Immature natural killer cell (primary cell): ENCODE data around the gene FPGT. TPM values are rescaled to one million over a fixed set of nuclear protein-coding genes. Genes with fewer than 3 reads are reported as not detected.
"Not testable (repeated sequence)": the region's sequence is repeated elsewhere in the genome, so short reads cannot be mapped to it uniquely, and the experiment has no call there.

Source experiments
- DNase-seq, 3 donors: peaks; one replicate each; pipeline ENCODE4 v3.0.0; 2022; ENCODE audit warnings: mixed read lengths in 1 of 3
- H3K27ac Mint-ChIP-seq, 6 donors: one replicate each; pipeline ENCODE4 v1.8.0; 2020; ENCODE audit warnings: mixed read lengths in 6 of 6, mild to moderate bottlenecking in 5 of 6, inconsistent platforms in 4 of 6, moderate library complexity in 3 of 6
- H3K27me3 Mint-ChIP-seq, 3 donors: one replicate each; pipeline ENCODE4 v1.8.0; 2020 to 2021; ENCODE audit warnings: low read depth in 3 of 3, mild to moderate bottlenecking in 3 of 3, mixed read lengths in 3 of 3, moderate library complexity in 3 of 3, inconsistent platforms in 1 of 3
- H3K36me3 Mint-ChIP-seq, 3 donors: one replicate each; pipeline ENCODE4 v1.8.0; 2020; ENCODE audit warnings: mixed read lengths in 3 of 3, inconsistent platforms in 2 of 3, mild to moderate bottlenecking in 2 of 3
- H3K4me1 Mint-ChIP-seq, 2 donors: one replicate each; pipeline ENCODE4 v1.8.0; 2020; ENCODE audit warnings: inconsistent platforms in 2 of 2, mild to moderate bottlenecking in 2 of 2, mixed read lengths in 2 of 2, moderate library complexity in 1 of 2
- H3K4me3 Mint-ChIP-seq, 5 donors: one replicate each; pipeline ENCODE4 v1.8.0; 2020; ENCODE audit warnings: mild to moderate bottlenecking in 5 of 5, mixed read lengths in 5 of 5, inconsistent platforms in 3 of 5, moderate library complexity in 3 of 5
- H3K9me3 Mint-ChIP-seq, 6 donors: one replicate each; pipeline ENCODE4 v1.8.0; 2020; ENCODE audit warnings: mild to moderate bottlenecking in 6 of 6, mixed read lengths in 6 of 6, inconsistent platforms in 4 of 6, moderate library complexity in 3 of 6
- polyA plus RNA-seq, 3 donors: library from polyadenylated mRNA; unstranded; fragments of 300-500 nt; fragmentation: Illumina TruSeq; gene quantifications; one replicate each; pipeline ENCODE4 v1.2.3, GENCODE V29; 2021

The FPGT gene
- polyA plus RNA-seq, 3 donors from 2014 or later, result 2.9 to 8.2 (median 6.5) TPM

DNA sequence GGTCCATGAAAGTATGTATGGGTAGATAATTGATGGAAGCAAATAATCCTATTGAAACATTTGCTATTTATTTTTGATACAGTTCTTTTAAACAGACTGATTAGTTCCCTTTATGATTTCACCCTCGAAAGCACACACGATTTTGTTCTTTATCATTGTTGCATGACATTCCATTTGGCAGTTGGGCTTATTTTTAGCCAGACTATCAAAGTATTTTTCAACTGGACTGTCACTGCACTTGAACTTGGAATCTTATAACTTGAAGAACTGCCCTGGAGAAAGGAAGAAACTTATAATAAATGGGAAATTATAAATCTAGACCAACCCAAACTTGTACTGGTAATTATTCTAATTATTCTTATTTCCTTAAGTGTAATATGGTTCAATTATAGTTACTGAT lies 37.1 kb downstream of the FPGT start, which contains the start of gene TNNI3K:
Gene TNNI3K (plus strand): TSS at position 235 of the 400 bp plus-strand sequence. CDS start 65 bp downstream, at position 300.
- H3K27me3 Mint-ChIP-seq, result no peaks in the 10 kb centered on the region
- H3K36me3 Mint-ChIP-seq, result peaks cover 0 to 4% (median 3%) of the 10 kb centered on the region in 3 donors
- no peak within 1 kb of the TSS for H3K4me3 Mint-ChIP-seq
- no peak within 1 kb of the TSS for H3K27ac Mint-ChIP-seq
- no peaks in the 10 kb centered on the region for H3K4me1 Mint-ChIP-seq
- no peak for DNase-seq
- H3K9me3 Mint-ChIP-seq, result peaks cover 5 to 12% (median 9%) of the 10 kb centered on the region in 6 donors

GRCh38 chr1:74236440-74236839 lies 38.4 kb downstream of the FPGT start:
- DNase-seq, result no peak
- no peak overlapping the region for H3K27ac Mint-ChIP-seq
- peaks cover 4 to 9% (median 6%) of the 10 kb centered on the region in 6 donors for H3K9me3 Mint-ChIP-seq
- peaks cover 0 to 4% (median 3%) of the 10 kb centered on the region in 3 donors for H3K36me3 Mint-ChIP-seq
- H3K4me1 Mint-ChIP-seq, result no peaks in the 10 kb centered on the region
- H3K27me3 Mint-ChIP-seq, result no peaks in the 10 kb centered on the region
- no peak overlapping the region for H3K4me3 Mint-ChIP-seq

- no peak overlapping the region for H3K4me3 Mint-ChIP-seq
- no peak for DNase-seq
- peaks cover 0 to 4% (median 3%) of the 10 kb centered on the region in 3 donors for H3K36me3 Mint-ChIP-seq
- no peak overlapping the region for H3K27ac Mint-ChIP-seq
- peaks cover 4 to 8% (median 6%) of the 10 kb centered on the region in 6 donors for H3K9me3 Mint-ChIP-seq
- no peaks in the 10 kb centered on the region for H3K27me3 Mint-ChIP-seq
- no peaks in the 10 kb centered on the region for H3K4me1 Mint-ChIP-seq
Measured at GRCh38 chr1:74237035-74237434, 39.0 kb downstream of the FPGT start.

DNA sequence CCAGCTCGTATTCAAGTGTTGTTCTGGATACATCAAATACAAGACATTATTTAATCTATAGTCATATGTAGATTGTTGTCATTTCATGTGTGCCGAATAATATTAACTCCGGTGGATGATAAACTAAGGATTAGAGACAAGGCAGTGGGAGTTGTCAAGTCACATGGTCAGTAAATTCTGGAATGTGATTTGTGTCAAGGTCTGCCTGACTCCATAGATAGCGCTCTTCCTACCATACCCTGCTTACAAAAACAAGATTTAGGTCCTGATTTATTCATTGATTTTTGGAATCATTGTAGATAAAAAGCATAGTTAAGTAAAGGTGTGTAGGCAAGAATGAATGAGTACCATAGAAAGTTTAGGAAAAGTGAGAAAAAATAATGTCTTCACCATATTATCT lies 39.7 kb downstream of the FPGT start:
- no peak for DNase-seq
- peaks cover 0 to 6% (median 3%) of the 10 kb centered on the region in 6 donors for H3K9me3 Mint-ChIP-seq
- H3K4me3 Mint-ChIP-seq, result no peak overlapping the region
- peaks cover 0 to 2% (median 0%) of the 10 kb centered on the region in 3 donors for H3K27me3 Mint-ChIP-seq
- no peak overlapping the region for H3K27ac Mint-ChIP-seq
- H3K36me3 Mint-ChIP-seq, result peaks cover 3 to 4% (median 3%) of the 10 kb centered on the region in 3 donors
- no peaks in the 10 kb centered on the region for H3K4me1 Mint-ChIP-seq

- Mint-ChIP-seq H3K4me1 (no peaks in the 10 kb centered on the region), H3K27ac (no peak overlapping the region), H3K9me3 (peaks cover 0 to 4% (median under 1%) of the 10 kb centered on the region in 6 donors), H3K36me3 (peaks cover 0 to 5% (median 0%) of the 10 kb centered on the region in 3 donors), H3K4me3 (no peak overlapping the region), H3K27me3 (peaks cover 0 to 4% (median 0%) of the 10 kb centered on the region in 3 donors)
- no peak for DNase-seq
Measured at GRCh38 chr1:74245168-74245772, 47.2 kb downstream of the FPGT start.

DNA sequence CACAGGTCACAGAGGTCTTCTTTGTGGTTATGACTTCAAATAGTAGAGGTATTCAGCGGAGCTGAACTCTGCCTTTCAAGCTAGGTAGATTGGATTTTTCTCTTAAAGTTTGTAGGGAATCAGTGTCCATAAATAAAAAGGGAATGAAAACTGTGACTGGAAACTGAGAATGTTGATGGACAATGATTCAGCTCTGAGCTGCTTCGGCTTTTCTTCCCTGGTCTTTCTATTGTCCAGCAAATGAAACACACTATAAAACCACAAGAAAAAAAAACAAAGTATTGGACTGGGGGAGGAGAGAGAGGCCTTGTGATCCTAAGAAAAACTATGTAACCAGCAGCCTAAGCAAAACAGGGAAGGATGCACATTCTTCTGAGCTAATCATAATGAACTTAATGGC lies 48.3 kb downstream of the FPGT start:
- Mint-ChIP-seq H3K36me3 (peaks cover 0 to 5% (median 0%) of the 10 kb centered on the region in 3 donors), H3K4me3 (no peak overlapping the region), H3K4me1 (no peaks in the 10 kb centered on the region), H3K27me3 (peaks cover 0 to 4% (median 0%) of the 10 kb centered on the region in 3 donors), H3K27ac (no peak overlapping the region), H3K9me3 (peaks cover 0 to 4% (median under 1%) of the 10 kb centered on the region in 6 donors)
- DNase-seq, result no peak

DNA sequence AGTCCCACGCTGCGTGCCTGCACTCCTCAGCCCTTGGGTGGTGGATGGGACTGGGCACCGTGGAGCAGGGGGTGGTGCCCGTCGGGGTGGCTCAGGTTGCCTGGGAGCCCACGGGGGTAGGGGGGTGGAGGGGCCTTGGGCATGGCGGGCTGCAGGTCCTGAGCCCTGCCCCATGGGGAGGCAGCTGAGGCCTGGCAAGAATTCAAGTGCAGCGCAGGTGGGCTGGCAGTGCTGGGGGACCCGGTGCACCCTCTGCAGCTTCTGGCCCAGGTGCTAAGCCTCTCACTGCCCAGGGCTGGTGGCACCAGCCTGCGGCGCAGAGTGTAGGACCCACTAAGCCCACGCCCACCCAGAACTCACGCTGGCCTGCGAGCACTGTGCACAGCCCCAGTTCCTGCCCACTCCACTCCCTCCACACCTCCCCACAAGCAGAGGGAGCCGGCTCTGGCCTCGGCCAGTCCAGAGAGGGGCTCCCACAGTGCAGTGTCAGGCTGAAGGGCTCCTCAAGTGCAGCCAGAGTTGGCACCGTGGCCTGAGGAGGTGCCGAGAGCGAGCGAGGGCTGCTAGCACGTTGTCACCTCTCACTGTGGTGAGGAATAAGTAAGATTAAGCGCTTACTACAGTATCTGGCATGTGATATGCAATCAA lies 50.0 kb downstream of the FPGT start:
- H3K4me3 Mint-ChIP-seq, result no peak overlapping the region
- no peaks in the 10 kb centered on the region for H3K4me1 Mint-ChIP-seq
- H3K36me3 Mint-ChIP-seq, result no peaks in the 10 kb centered on the region
- no peak for DNase-seq
- no peak overlapping the region for H3K27ac Mint-ChIP-seq
- H3K27me3 Mint-ChIP-seq, result peaks cover 0 to 2% (median 0%) of the 10 kb centered on the region in 3 donors
- H3K9me3 Mint-ChIP-seq, result peaks cover 0 to 4% (median 0%) of the 10 kb centered on the region in 6 donors

DNA sequence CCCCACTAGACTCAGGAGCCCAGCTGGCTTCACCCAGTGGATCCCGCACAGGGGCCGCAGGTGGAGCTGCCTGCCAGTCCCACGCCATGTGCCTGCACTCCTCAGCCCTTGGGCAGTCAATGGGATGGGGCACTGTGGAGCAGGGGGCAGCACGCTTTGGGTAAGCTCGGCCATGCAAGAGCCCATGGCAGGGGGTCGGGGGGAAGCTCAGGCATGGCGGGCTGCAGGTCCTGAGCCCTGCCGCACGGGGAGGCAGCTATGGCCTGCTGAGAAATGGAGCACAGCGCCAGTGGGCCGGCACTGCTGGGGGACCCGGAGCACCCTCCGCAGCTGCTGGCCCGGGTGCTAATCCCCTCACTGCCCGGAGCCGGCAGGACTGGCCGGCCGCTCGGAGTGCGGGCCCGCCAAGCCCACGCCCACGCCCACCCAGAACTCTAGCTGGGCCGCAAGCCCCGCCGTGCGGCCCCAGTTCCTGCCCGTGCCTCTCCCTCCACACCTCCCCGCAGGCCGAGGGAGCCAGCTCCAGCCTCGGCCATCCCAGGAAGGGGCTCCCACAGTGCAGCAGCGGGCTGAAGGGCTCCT lies 55.3 kb downstream of the FPGT start:
- H3K27me3 Mint-ChIP-seq, H3K36me3 Mint-ChIP-seq, DNase-seq, H3K4me1 Mint-ChIP-seq, H3K4me3 Mint-ChIP-seq, H3K9me3 Mint-ChIP-seq, H3K27ac Mint-ChIP-seq: not testable (repeated sequence)

Other genes starting within 250 kb of the FPGT start
- gene LRRIQ3, start 66 bp upstream of the FPGT start, polyA plus RNA-seq, result 1 to 10 TPM; 1.0 to 2.0 (median 1.2) TPM
- not detected for gene TNNI3K, start 37.1 kb downstream of the FPGT start, polyA plus RNA-seq